Hematopoietic multipotent progenitor cell (in vitro differentiated cells): ENCODE results near the gene PDCD1. TPM values are rescaled to one million over a fixed set of nuclear protein-coding genes. Genes with fewer than 3 reads are reported as not detected.
A peak's percentile ranks its signal among the peaks of the same experiment; 100 is the strongest.
"Not testable (repeated sequence)": the region's sequence is repeated elsewhere in the genome, so short reads cannot be mapped to it uniquely, and the experiment has no call there.

Experiments
- DNase-seq, 3 donors: peaks; one replicate each; pipeline ENCODE4 v3.0.0-alpha.2; 2011 to 2015; ENCODE audit warnings: low read depth in 2 of 3, low spot score in 2 of 3
- total RNA-seq: library from RNA; depleted of rRNA; stranded (reverse); fragments of >200 nt; gene quantifications from one replicate; pipeline ENCODE4 v1.2.3, GENCODE V29; 2012

Gene PDCD1
- total RNA-seq, 1 donor = 0.27 TPM

GRCh38 chr2:241814643-241815476 lies 43.8 kb downstream of the PDCD1 start:
- DNase-seq = no peak

DNA sequence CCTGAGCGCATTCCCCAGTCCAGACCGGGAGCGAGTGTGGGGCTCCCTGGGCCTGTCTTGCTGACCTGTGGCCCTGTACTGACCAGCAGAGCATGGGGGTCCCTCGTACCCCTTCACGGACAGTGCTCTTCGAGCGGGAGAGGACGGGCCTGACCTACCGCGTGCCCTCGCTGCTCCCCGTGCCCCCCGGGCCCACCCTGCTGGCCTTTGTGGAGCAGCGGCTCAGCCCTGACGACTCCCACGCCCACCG lies 44.4 kb downstream of the PDCD1 start:
- DNase-seq = no peak

DNA sequence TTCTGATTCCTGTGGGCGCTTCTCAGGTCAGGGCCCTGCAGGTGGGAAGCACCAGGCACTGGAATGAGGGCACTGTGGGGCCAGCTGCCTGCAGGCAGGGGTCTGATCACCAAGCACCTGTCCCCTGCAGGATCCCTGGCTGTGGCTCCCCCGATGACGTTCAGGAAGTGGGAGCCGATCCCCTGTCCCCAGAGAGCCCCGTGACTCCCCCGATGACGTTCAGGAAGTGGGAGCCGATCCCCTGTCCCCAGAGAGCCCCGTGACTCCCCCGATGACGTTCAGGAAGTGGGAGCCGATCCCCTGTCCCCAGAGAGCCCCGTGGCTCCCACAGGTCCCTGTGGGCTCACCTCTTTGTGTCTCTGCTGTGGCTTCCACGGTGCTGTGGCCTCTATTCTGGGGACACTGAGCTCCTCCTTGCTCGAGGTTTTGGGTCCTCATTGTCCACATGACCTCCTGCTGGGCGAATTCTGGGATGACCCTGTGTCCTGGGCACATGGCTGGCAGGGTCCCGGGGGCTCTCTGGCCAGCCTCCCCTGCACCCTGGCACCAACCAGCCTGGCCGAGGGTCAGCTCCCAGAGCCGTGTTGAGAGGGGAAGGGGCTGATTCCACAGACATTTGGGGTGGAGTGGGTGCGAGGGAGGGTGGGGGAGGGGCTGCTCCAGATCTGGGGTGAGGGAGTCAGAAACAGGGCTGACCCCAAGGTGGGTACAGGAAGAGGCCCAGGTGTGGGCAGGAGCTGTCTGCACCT lies 44.9 kb downstream of the PDCD1 start:
- DNase-seq = no peak

GRCh38 chr2:241812730-241813643 lies 45.7 kb downstream of the PDCD1 start:
- no peak for DNase-seq

DNA sequence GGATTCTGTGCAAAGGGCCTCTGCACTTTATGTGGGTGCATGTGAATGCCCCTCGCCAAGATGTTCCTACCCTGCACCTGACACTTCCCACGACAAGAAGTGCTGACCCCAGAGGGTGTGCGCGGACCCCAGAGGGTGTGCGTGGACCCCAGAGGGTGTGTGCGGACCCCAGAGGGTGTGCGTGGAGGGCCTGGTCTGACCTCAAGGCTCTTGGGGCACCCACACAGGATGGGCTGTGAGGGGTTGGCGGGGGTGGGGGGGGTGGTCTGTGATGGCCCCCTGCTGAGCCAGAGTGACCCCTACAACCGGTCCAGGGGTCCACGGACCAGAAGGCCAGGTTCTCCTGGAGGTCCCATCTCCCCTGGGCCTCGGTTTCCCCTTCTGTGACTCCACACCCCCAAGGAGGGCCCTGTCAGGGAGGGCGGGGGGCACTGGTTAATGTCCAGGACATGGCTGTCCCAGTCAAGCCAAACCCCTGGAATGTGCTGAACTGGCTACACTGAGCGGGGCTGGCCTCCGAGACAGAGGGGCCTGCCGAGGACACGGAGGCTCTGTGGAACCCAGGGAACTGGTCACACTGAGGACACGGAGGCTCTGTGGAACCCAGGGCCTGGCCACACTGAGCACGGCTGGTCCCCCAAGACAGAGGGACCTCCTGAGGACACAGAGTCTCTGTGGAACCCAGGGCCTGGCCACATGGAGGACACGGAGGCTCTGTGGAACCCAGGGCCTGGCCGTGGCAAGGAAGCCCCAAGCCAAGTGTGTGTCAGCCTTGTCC lies 46.6 kb downstream of the PDCD1 start:
- DNase-seq = no peak

DNA sequence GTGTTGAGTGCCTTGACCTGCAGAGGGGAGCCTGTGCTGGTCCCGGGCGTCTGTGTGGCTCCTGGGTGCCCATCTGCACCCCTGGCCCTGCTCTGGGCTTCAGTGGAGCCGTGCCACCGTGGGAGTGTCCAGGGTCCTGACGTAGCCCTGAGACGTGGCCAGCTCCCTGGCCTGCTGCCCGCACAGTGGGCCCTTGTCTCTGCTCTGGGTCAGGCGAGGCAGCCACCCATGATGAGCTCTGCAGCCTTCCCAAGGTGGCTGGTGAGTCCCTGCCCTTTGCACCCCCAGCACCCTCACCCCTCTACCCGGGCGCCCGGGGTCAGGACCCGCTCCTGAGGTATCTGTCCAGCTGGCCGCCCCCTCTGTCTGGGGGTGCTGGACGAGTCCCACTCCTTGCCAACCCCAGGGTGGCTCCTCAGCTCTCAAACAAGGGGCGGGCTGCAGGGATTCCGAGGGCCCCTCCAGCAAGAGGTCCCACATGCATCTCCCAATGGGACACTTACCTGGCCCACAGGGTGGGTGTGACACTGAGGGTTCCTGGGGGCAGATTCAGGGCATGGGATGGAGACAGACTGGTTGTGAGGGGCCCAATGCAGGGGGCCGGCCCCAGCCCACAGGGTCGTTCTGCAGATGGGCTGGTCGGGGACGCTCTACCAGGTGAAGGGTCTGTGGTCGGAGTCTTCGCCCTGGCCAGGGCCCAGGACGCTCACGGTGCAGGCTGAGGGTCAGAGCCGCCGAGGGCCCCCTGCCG lies 47.3 kb downstream of the PDCD1 start:
- DNase-seq = no peak

GRCh38 chr2:241810307-241811200 lies 48.1 kb downstream of the PDCD1 start:
- DNase-seq = no peak

DNA sequence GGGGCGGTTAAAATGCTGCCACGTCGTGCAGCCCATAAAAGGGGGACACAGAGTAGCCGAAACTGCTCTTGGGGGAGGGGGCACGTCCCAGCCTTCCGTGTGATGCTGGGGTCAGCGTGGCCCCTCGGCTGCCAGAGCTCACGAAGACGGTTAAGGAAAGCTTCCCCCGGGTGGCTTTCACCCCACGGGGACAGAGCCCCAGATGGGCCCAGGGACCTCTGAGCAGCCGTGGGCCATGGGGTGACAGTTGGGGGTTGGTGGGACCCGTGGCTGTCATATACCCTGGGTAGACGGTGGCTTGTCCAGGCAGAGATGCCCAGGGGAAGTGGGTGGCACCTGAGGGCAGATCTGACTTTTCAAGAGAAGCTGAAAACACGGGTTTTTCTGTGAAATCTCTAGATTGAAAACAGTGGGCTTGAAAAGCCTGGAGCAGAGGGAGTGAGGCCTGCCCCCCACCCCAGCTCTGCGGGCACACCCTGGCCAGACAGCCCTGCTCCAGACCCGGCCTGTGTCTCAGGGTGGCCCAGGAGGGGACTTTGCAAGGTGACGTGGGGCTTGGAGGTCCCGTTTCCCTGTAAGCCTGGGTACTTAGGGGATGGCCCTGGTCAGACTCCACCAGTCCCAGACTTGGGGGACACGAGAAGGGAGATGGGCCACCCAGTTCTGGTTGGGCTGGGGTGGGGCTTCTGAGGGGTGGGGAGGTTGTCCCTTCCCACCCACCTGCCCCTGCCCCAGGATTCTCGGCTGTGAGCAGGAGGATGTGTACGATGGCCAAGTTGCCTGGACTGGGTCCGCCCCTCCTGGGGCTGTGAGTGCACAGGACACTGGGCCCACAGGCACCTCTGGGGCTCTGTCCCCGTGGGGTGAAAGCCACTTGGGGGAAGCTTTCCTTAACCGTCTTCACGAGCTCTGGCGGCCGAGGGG lies 49.0 kb downstream of the PDCD1 start:
- DNase-seq = no peak

GRCh38 chr2:241808721-241809382 lies 49.8 kb downstream of the PDCD1 start, which contains the start of gene NEU4:
NEU4 (plus strand) TSS chr2:241809193; CDS start chr2:241814485, 5,292 bp downstream.
- no peak for DNase-seq

DNA sequence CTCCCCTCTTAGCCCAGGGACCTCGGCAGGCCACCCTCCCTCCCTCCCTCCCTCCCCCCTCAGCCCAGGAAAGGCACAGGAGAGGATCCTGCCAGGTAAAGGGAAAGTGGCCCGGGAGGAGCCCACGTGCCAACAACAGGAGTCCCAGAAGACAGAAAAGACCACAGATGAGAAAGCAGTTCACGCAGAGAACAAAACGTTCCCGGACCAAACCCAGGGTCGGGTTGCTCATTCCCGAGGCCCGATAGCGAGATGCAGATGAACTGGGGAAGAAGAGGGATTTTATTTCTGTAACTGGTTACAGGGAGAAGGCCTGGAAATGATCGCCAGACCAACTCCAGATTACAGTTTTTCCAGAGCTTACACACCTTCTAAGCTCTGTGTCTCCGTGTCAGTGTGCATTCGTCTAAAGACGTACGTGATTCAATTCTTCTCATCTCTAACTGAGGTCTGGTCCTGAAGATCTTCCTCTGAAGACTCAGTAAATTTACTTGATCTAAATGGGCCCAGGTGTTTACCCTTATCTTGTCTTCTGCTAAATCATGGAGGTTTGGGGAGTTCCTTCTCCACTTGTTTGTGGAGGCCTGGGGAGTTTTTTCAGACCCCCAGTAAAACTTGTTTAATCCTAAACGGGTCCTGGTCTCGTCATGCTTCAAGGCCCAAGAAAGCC lies 50.5 kb downstream of the PDCD1 start:
- no peak for DNase-seq

DNA sequence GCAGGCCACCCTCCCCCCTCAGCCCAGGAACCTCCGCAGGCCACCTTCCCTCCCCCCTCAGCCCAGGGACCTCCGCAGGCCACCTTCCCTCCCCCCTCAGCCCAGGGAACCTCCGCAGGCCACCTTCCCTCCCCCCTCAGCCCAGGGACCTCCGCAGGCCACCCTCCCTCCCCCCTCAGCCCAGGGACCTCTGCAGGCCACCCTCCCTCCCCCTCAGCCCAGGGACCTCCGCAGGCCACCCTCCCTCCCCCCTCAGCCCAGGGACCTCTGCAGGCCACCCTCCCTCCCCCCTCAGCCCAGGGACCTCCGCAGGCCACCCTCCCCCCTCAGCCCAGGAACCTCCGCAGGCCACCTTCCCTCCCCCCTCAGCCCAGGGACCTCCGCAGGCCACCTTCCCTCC lies 52.5 kb downstream of the PDCD1 start:
- DNase-seq = not testable (repeated sequence)

- peak in 2 of 3 donors; percentile 31 to 52 for DNase-seq
These were observed 54.1 kb downstream of the PDCD1 start for GRCh38 chr2:241804326-241805229.

GRCh38 chr2:241803387-241804325 lies 55.0 kb downstream of the PDCD1 start:
- DNase-seq = peak in 1 of 3 donors; percentile 39
